SK-N-SH treated with all-trans-retinoic acid at 6 μM for 48 hours (cell line): ENCODE results near the gene CREB3L2.
A peak's percentile ranks its signal among the peaks of the same experiment; 100 is the strongest.

Experiments
- ATAC-seq: fragments of 200-7000 bp; cut with Tn5 transposase; 3 replicates; pipeline ENCODE4 v1.9.1; 2020; ENCODE audit warnings: mild to moderate bottlenecking, moderate library complexity
- ARNTL ChIP-seq: fragments of 450-650 bp; formaldehyde crosslinking; IDR thresholded peaks from 2 replicates; pipeline ENCODE4 v1.5.0; 2020; ENCODE audit warnings: low read depth, mild to moderate bottlenecking, moderate library complexity, borderline replicate concordance
- BACH2 ChIP-seq: fragments of 250-450 bp; sonication (Bioruptor Pico); IDR thresholded peaks from 2 replicates; pipeline ENCODE4 v1.9.0; 2021; ENCODE audit warnings: mild to moderate bottlenecking, borderline replicate concordance
- CREB5 ChIP-seq: fragments of 250-450 bp; sonication (Bioruptor Pico); IDR thresholded peaks from 2 replicates; pipeline ENCODE4 v1.5.1; 2020; ENCODE audit warnings: low read depth, mild to moderate bottlenecking, moderate library complexity
- CSDC2 ChIP-seq: fragments of 250-450 bp; sonication (Bioruptor Pico); IDR thresholded peaks from 2 replicates; pipeline ENCODE4 v1.5.0; 2020; ENCODE audit warnings: mild to moderate bottlenecking, moderate library complexity
- ESRRG ChIP-seq: fragments of 250-450 bp; sonication (Bioruptor Pico); IDR thresholded peaks from 2 replicates; pipeline ENCODE4 v1.6.1; 2021; ENCODE audit warnings: mild to moderate bottlenecking
- ISL1 ChIP-seq: fragments of 250-450 bp; sonication (Bioruptor Pico); IDR thresholded peaks from 2 replicates; pipeline ENCODE4 v2.1.2; 2022; ENCODE audit warnings: mild to moderate bottlenecking, moderate library complexity
- OSR1 ChIP-seq: fragments of 250-450 bp; sonication (Bioruptor Pico); IDR thresholded peaks from 2 replicates; pipeline ENCODE4 v1.8.0; 2022; ENCODE audit warnings: moderate library complexity, mild to moderate bottlenecking, inconsistent platforms
- POU6F1 ChIP-seq: fragments of 250-450 bp; sonication (Bioruptor Pico); IDR thresholded peaks from 2 replicates; pipeline ENCODE4 v1.8.0; 2021; ENCODE audit warnings: low read depth, mild to moderate bottlenecking, moderate library complexity, borderline replicate concordance
- PPARA ChIP-seq: fragments of 250-450 bp; sonication (Bioruptor Pico); IDR thresholded peaks from 2 replicates; pipeline ENCODE4 v1.5.0; 2020; ENCODE audit warnings: mild to moderate bottlenecking, borderline replicate concordance
- RARB ChIP-seq: fragments of 250-450 bp; sonication (Bioruptor Pico); IDR thresholded peaks from 2 replicates; pipeline ENCODE4 v1.8.0; 2021; ENCODE audit warnings: mild to moderate bottlenecking, moderate library complexity
- SNAI2 ChIP-seq: fragments of 250-450 bp; sonication (Bioruptor Pico); IDR thresholded peaks from 2 replicates; pipeline ENCODE4 v1.5.0; 2020; ENCODE audit warnings: mild to moderate bottlenecking, moderate library complexity
- TCF4 ChIP-seq: fragments of 250-450 bp; sonication (Bioruptor Pico); IDR thresholded peaks from 2 replicates; pipeline ENCODE4 v1.8.0; 2021; ENCODE audit warnings: mild to moderate bottlenecking, moderate library complexity, borderline replicate concordance
- TSHZ2 ChIP-seq: fragments of 250-450 bp; sonication (Bioruptor Pico); IDR thresholded peaks from 2 replicates; pipeline ENCODE4 v1.5.0; 2020; ENCODE audit warnings: mild to moderate bottlenecking, moderate library complexity
- ZC3H10 ChIP-seq: fragments of 250-450 bp; sonication (Bioruptor Pico); IDR thresholded peaks from 2 replicates; pipeline ENCODE4 v1.5.1; 2021; ENCODE audit warnings: mild to moderate bottlenecking, moderate library complexity
- ZFP3 ChIP-seq: fragments of 250-450 bp; sonication (Bioruptor Pico); IDR thresholded peaks from 2 replicates; pipeline ENCODE4 v1.5.0; 2020; ENCODE audit warnings: mild to moderate bottlenecking, moderate library complexity
- ZNF565 ChIP-seq: fragments of 450-650 bp; formaldehyde crosslinking; conservative IDR thresholded peaks from 2 replicates; pipeline ENCODE4 v1.5.0; 2020; ENCODE audit warnings: low read depth, mild to moderate bottlenecking, moderate library complexity
- ZNF70 ChIP-seq: fragments of 450-650 bp; formaldehyde crosslinking; IDR thresholded peaks from 2 replicates; pipeline ENCODE4 v1.5.0; 2020; ENCODE audit warnings: mild to moderate bottlenecking, moderate library complexity
- ZNF8 ChIP-seq: fragments of 450-650 bp; formaldehyde crosslinking; IDR thresholded peaks from 2 replicates; pipeline ENCODE4 v1.5.0; 2020; ENCODE audit warnings: mild to moderate bottlenecking, moderate library complexity
- TF ChIP-seq, protein P1 (sequence below): fragments of 250-450 bp; sonication (Bioruptor Pico); IDR thresholded peaks from 2 replicates; pipeline ENCODE4 v1.5.1; 2021; ENCODE audit warnings: mild to moderate bottlenecking, moderate library complexity
- TF ChIP-seq, protein P2 (sequence below): fragments of 250-450 bp; sonication (Bioruptor Pico); IDR thresholded peaks from 2 replicates; pipeline ENCODE4 v1.8.0; 2020; ENCODE audit warnings: mild to moderate bottlenecking, moderate library complexity, borderline replicate concordance

CREB3L2 gene

GRCh38 chr7:137873979-137874777 is 127.7 kb downstream of the CREB3L2 start:
- ATAC-seq, result peak; percentile 90
- TF ChIP-seq PPARA (no peak), ZC3H10 (0 out of 2 replicates have a peak, but pooled peaks have one; percentile 46), POU6F1 (CRISPR knock-in tag) (no peak), RARB (CRISPR knock-in tag) (no peak), CSDC2 (CRISPR knock-in tag) (peak; percentile 44; the same call in 1 of the 2 replicates), ZFP3 (CRISPR knock-in tag) (peak; percentile 70; the same call in 1 of the 2 replicates), CREB5 (CRISPR knock-in tag) (peak; percentile 22; the same call in 1 of the 2 replicates), SNAI2 (CRISPR knock-in tag) (0 out of 2 replicates have a peak, but pooled peaks have one; percentile 67), ISL1 (CRISPR knock-in tag) (peak; percentile 92), ARNTL (CRISPR knock-in tag) (no peak), ZNF70 (CRISPR knock-in tag) (no peak), ZNF565 (CRISPR knock-in tag) (no peak; the same call in 1 of the 2 replicates), TCF4 (CRISPR knock-in tag) (no peak), OSR1 (CRISPR knock-in tag) (no peak)

DNA sequence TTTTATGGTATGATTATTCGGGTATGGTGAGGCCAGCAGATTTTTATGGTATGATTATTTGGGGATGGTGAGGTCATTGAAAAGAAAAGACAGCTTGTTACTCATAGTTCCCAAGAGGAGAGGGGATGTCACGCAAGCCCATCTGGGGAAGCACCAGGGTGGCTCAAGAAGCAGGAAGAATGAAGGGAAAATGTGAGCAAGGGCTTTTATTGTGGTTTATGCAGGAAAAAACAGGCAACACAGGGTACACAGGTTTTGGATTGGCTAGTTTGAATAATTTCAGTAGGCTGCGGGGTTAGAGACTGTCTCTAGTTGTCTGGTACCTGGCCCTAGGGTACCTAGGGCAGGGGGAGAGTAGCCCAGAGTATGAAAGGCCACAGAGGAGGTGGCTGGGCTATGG is 128.4 kb downstream of the CREB3L2 start:
- ATAC-seq, result 0 out of 3 replicates have a peak, but pooled peaks have one; percentile 2
- TF ChIP-seq, protein P1, sequence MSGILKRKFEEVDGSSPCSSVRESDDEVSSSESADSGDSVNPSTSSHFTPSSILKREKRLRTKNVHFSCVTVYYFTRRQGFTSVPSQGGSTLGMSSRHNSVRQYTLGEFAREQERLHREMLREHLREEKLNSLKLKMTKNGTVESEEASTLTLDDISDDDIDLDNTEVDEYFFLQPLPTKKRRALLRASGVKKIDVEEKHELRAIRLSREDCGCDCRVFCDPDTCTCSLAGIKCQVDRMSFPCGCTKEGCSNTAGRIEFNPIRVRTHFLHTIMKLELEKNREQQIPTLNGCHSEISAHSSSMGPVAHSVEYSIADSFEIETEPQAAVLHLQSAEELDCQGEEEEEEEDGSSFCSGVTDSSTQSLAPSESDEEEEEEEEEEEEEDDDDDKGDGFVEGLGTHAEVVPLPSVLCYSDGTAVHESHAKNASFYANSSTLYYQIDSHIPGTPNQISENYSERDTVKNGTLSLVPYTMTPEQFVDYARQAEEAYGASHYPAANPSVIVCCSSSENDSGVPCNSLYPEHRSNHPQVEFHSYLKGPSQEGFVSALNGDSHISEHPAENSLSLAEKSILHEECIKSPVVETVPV (CRISPR knock-in tag), result no peak
- TF ChIP-seq BACH2 (CRISPR knock-in tag), result no peak
- no peak for TF ChIP-seq ARNTL (CRISPR knock-in tag)
- TF ChIP-seq ZNF70 (CRISPR knock-in tag), result no peak
- TF ChIP-seq ZNF565 (CRISPR knock-in tag), result no peak
- no peak for TF ChIP-seq POU6F1 (CRISPR knock-in tag)
- no peak for TF ChIP-seq ZNF8 (CRISPR knock-in tag)
- no peak for TF ChIP-seq TSHZ2 (CRISPR knock-in tag)
- TF ChIP-seq TCF4 (CRISPR knock-in tag), result no peak
- TF ChIP-seq PPARA, result no peak
- no peak for TF ChIP-seq ZFP3 (CRISPR knock-in tag)
- TF ChIP-seq OSR1 (CRISPR knock-in tag), result no peak
- TF ChIP-seq ESRRG, result no peak
- TF ChIP-seq, protein P2, sequence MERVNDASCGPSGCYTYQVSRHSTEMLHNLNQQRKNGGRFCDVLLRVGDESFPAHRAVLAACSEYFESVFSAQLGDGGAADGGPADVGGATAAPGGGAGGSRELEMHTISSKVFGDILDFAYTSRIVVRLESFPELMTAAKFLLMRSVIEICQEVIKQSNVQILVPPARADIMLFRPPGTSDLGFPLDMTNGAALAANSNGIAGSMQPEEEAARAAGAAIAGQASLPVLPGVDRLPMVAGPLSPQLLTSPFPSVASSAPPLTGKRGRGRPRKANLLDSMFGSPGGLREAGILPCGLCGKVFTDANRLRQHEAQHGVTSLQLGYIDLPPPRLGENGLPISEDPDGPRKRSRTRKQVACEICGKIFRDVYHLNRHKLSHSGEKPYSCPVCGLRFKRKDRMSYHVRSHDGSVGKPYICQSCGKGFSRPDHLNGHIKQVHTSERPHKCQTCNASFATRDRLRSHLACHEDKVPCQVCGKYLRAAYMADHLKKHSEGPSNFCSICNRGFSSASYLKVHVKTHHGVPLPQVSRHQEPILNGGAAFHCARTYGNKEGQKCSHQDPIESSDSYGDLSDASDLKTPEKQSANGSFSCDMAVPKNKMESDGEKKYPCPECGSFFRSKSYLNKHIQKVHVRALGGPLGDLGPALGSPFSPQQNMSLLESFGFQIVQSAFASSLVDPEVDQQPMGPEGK, result no peak
